ENCODE data around the gene CHCHD3.

DNA sequence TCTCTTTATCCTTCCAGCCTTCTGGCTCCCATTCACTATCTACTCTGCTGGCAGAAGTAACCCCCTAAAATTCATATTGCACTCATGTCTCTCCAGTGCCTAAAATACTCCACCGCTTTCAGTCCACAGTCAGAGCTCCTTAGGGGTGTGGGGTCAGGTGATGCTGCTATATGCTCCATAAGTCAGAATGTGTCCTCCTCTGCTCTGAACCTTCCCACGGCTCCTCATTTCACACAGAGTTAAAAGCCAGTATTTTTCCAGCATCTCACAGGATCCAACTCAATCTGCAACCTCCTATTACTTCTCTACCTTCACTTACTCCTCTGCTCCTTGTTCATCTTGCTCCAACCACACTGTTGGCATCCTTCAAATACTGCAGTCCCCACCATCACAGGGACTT is 31.1 kb upstream of the CHCHD3 start:
- TF ChIP-seq, protein P1, sequence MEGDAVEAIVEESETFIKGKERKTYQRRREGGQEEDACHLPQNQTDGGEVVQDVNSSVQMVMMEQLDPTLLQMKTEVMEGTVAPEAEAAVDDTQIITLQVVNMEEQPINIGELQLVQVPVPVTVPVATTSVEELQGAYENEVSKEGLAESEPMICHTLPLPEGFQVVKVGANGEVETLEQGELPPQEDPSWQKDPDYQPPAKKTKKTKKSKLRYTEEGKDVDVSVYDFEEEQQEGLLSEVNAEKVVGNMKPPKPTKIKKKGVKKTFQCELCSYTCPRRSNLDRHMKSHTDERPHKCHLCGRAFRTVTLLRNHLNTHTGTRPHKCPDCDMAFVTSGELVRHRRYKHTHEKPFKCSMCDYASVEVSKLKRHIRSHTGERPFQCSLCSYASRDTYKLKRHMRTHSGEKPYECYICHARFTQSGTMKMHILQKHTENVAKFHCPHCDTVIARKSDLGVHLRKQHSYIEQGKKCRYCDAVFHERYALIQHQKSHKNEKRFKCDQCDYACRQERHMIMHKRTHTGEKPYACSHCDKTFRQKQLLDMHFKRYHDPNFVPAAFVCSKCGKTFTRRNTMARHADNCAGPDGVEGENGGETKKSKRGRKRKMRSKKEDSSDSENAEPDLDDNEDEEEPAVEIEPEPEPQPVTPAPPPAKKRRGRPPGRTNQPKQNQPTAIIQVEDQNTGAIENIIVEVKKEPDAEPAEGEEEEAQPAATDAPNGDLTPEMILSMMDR (conservative IDR thresholded peaks at IDR 0.05 in 1 of 2, IDR thresholded peaks at IDR 0.05 in 1 of 2; ENCODE audit: low read depth in 1 of 2, low read length in 2 of 2) = no peak
- no peak for TF ChIP-seq EZH2 (IDR thresholded peaks at IDR 0.05; ENCODE audit: low read length, missing control alignments)
